ENCODE results near the gene TOGARAM1.

Gene TOGARAM1

DNA sequence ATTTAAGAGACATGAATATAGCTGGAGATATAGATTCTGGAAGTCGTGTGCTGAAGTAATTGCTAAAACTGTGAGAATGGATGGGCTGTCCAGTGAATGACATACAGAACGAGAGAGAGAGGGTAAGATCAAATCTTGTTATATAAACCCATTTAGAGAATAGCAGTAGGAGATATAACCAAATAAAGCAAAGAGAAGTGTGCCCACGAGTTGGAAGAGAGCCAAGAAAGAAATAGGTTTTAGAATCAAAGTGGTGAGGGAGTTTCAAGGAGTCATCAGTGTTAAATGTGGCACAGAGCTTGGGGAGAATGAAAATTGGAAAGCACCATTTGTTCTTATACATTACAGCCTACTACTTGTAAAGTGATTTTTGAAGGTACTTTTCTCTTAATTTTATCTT, 19.2 kb downstream of the TOGARAM1 start:
- Histone ChIP-seq H3K9ac (ENCODE audit: low read depth in 1 of 2, low read length in 2 of 2) (no peak overlapping the region), H3K4me1 (ENCODE audit: control insufficient read depth in 2 of 2, insufficient read depth in 2 of 2, low read length in 2 of 2) (no peaks in the 10 kb centered on the region), H3K27ac (ENCODE audit: low read depth in 2 of 2, low read length in 2 of 2) (no peak overlapping the region), H3K4me3 (ENCODE audit: low read length in 2 of 2) (no peak overlapping the region), H3K27me3 (ENCODE audit: control insufficient read depth in 2 of 2, insufficient read depth in 2 of 2, low read length in 2 of 2) (no peaks in the 10 kb centered on the region), H3K36me3 (ENCODE audit: control insufficient read depth in 2 of 2, insufficient read depth in 2 of 2, low read length in 2 of 2) (no peaks in the 10 kb centered on the region), H3K9me3 (ENCODE audit: control insufficient read depth in 2 of 2, low read length in 2 of 2) (no peaks in the 10 kb centered on the region)

DNA sequence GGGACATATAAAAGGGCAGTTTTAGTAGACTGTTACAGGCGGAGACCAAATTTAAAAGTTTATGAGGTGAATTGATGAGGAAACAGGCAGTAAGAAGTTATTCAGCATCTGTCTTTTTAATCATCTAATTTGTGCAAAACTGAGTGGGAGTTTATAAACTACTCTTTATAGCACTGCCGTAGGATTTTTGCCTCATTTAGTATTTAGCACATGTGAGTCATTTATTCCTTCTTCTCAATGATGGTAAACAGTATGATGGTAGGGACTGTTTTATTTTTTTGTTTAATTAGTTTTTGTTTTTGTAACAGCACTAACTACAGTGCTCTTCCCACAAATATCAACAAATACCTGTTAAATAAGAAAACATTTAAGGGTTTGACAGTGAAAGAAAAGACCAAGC, 20.6 kb downstream of the TOGARAM1 start:
- Histone ChIP-seq H3K4me3 (ENCODE audit: low read length in 2 of 2) (no peak overlapping the region), H3K4me1 (ENCODE audit: control insufficient read depth in 2 of 2, insufficient read depth in 2 of 2, low read length in 2 of 2) (no peaks in the 10 kb centered on the region), H3K36me3 (ENCODE audit: control insufficient read depth in 2 of 2, insufficient read depth in 2 of 2, low read length in 2 of 2) (no peaks in the 10 kb centered on the region), H3K9me3 (ENCODE audit: control insufficient read depth in 2 of 2, low read length in 2 of 2) (no peaks in the 10 kb centered on the region), H3K27me3 (ENCODE audit: control insufficient read depth in 2 of 2, insufficient read depth in 2 of 2, low read length in 2 of 2) (no peaks in the 10 kb centered on the region), H3K27ac (ENCODE audit: low read depth in 2 of 2, low read length in 2 of 2) (no peak overlapping the region), H3K9ac (ENCODE audit: low read depth in 1 of 2, low read length in 2 of 2) (no peak overlapping the region)

DNA sequence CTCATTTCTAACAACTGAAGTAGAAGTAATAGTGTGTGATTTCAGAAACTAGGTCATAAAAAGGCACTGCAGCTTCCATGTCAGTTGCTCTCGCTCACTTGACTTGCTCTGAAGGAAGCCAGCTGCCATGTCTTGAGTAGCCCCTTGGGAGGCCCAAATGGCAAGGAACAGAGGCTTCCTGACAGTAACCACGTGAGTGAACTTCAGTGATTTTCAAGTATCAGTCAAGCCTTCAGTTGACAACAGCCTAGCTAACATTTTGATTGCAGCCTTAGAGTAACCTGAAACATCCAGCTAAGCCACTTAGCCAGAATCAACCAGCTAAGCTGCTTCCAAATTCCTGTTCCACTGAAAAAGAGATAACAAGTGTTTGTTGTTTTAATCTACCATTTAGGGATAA, 26.7 kb downstream of the TOGARAM1 start:
- Histone ChIP-seq H3K4me3 (ENCODE audit: low read length in 2 of 2) (no peak overlapping the region), H3K9ac (ENCODE audit: low read depth in 1 of 2, low read length in 2 of 2) (no peak overlapping the region), H3K9me3 (ENCODE audit: control insufficient read depth in 2 of 2, low read length in 2 of 2) (no peaks in the 10 kb centered on the region), H3K27ac (ENCODE audit: low read depth in 2 of 2, low read length in 2 of 2) (no peak overlapping the region), H3K4me1 (ENCODE audit: control insufficient read depth in 2 of 2, insufficient read depth in 2 of 2, low read length in 2 of 2) (peaks cover 0 to 5% of the 10 kb centered on the region in 2 donors), H3K27me3 (ENCODE audit: control insufficient read depth in 2 of 2, insufficient read depth in 2 of 2, low read length in 2 of 2) (no peaks in the 10 kb centered on the region), H3K36me3 (ENCODE audit: control insufficient read depth in 2 of 2, insufficient read depth in 2 of 2, low read length in 2 of 2) (no peaks in the 10 kb centered on the region)

DNA sequence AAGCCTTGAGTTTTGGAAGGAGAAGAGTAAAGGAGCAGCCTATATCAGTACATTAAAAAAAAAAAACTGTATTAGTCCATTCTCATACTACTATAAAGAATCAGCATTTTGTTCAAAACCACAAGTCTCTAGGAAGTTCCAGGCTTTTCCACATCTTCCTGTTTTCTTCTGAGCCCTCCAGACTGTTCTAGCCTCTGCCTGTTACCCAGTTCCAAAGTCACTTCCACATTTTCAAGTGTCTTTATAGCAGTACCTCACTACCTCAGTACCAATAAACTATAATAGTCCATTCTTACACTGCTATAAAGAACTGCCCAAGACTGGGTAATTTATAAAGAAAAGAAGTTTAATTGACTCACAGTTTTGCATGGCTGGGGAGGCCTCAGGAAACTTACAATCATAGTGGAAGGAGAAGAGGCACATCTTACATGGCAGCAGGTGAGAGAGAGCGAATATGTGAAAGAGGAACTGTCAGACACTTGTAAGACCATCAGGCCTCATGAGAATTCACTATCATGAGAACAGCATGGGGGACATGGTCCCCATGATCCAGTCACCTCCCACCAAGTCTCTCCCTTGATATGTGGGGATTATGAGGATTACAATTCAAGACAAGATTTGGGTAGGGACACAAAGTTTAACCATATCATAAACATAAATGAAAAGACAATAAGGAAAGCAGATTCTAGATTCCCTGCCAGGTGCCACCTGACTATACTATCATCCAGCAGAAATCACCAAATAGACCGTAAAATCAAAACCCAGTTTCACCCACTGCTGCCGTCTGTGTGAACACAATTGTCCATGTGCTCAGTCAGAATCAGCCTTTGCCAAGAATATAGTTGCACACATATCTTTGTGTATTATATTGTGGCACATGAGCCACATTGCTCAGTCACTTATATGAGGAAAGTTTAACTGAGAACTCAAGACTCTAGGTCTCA, 27.8 kb downstream of the TOGARAM1 start:
- no peaks in the 10 kb centered on the region for H3K36me3 ChIP-seq (ENCODE audit: control insufficient read depth in 2 of 2, insufficient read depth in 2 of 2, low read length in 2 of 2)
- no peak overlapping the region for H3K27ac ChIP-seq (ENCODE audit: low read depth in 2 of 2, low read length in 2 of 2)
- peaks cover 0 to 5% of the 10 kb centered on the region in 2 donors for H3K4me1 ChIP-seq (ENCODE audit: control insufficient read depth in 2 of 2, insufficient read depth in 2 of 2, low read length in 2 of 2)
- H3K27me3 ChIP-seq (ENCODE audit: control insufficient read depth in 2 of 2, insufficient read depth in 2 of 2, low read length in 2 of 2): no peaks in the 10 kb centered on the region
- no peak overlapping the region for H3K4me3 ChIP-seq (ENCODE audit: low read length in 2 of 2)
- H3K9me3 ChIP-seq (ENCODE audit: control insufficient read depth in 2 of 2, low read length in 2 of 2): no peaks in the 10 kb centered on the region
- H3K9ac ChIP-seq (ENCODE audit: low read depth in 1 of 2, low read length in 2 of 2): no peak overlapping the region

DNA sequence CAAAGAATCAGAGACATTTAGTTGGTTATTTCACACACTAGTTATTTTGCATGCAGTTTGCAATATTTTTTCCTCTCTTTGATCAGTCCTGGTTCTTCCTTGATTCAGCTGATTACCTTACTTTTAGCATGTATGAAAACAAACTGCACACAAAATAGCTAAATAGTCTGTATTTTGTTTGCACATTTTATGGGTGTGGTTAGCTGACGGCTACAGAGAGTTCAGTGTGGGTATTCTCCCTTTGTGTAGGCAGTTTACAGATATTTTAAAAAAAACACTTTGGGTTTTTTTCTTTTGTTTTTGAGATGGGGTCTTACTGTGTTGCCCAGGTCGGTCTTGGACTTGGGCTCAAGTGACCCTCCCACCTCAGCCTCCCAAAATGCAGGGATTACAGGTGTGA, 28.5 kb downstream of the TOGARAM1 start:
- no peak overlapping the region for H3K27ac ChIP-seq (ENCODE audit: low read depth in 2 of 2, low read length in 2 of 2)
- H3K9ac ChIP-seq (ENCODE audit: low read depth in 1 of 2, low read length in 2 of 2): no peak overlapping the region
- H3K36me3 ChIP-seq (ENCODE audit: control insufficient read depth in 2 of 2, insufficient read depth in 2 of 2, low read length in 2 of 2): no peaks in the 10 kb centered on the region
- no peak overlapping the region for H3K4me3 ChIP-seq (ENCODE audit: low read length in 2 of 2)
- no peaks in the 10 kb centered on the region for H3K27me3 ChIP-seq (ENCODE audit: control insufficient read depth in 2 of 2, insufficient read depth in 2 of 2, low read length in 2 of 2)
- H3K9me3 ChIP-seq (ENCODE audit: control insufficient read depth in 2 of 2, low read length in 2 of 2): no peaks in the 10 kb centered on the region
- peaks cover 0 to 5% of the 10 kb centered on the region in 2 donors for H3K4me1 ChIP-seq (ENCODE audit: control insufficient read depth in 2 of 2, insufficient read depth in 2 of 2, low read length in 2 of 2)

DNA sequence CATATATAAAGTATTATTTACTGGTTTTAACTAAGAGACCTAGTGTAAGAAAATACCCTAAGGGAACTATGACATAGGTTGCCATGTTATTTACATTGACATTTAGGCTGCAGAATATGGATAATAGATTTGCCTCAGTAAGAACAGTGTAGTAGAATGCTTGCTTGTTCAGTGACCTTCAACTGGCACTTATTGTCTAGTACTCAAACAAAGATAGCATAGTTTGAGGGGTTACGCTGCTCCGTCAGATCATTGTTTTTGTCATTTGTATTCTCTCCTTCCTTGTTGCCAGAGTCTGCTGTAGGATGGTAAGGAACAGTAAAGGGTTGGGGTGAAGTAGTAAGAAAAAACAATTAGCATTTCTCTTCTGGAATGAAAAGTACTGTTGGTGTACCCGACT, 33.2 kb downstream of the TOGARAM1 start:
- Histone ChIP-seq H3K36me3 (ENCODE audit: control insufficient read depth in 2 of 2, insufficient read depth in 2 of 2, low read length in 2 of 2) (peaks cover 3 to 5% of the 10 kb centered on the region in 2 donors), H3K9me3 (ENCODE audit: control insufficient read depth in 2 of 2, low read length in 2 of 2) (no peaks in the 10 kb centered on the region), H3K27me3 (ENCODE audit: control insufficient read depth in 2 of 2, insufficient read depth in 2 of 2, low read length in 2 of 2) (no peaks in the 10 kb centered on the region), H3K4me3 (ENCODE audit: low read length in 2 of 2) (no peak overlapping the region), H3K9ac (ENCODE audit: low read depth in 1 of 2, low read length in 2 of 2) (no peak overlapping the region), H3K4me1 (ENCODE audit: control insufficient read depth in 2 of 2, insufficient read depth in 2 of 2, low read length in 2 of 2) (peaks cover 0 to 5% of the 10 kb centered on the region in 2 donors), H3K27ac (ENCODE audit: low read depth in 2 of 2, low read length in 2 of 2) (no peak overlapping the region)

DNA sequence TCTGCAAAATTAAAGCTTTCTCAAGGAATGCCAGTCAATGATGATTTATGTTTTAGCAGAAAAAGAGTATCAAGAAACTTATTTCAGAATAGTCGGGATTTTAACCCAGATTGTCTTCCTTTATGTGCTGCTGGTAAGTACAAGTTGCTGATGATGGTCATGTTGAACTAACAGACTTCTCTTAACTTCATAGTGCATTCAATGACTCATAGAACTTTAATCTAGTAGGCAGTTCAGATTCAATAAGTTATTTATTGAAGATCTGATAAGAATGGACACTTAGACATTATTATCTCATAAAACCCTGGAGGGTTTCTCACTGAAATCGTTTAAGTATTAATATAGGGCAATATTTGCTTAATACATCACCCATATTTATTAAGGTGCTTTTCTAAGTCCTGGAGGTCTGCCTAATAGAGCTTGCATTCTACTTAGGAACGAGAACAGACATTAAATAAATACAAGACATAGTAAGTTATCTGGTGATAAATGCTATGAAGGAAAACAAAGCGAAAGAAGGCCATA, 33.8 kb downstream of the TOGARAM1 start:
- Histone ChIP-seq H3K27me3 (ENCODE audit: control insufficient read depth in 2 of 2, insufficient read depth in 2 of 2, low read length in 2 of 2) (no peaks in the 10 kb centered on the region), H3K9me3 (ENCODE audit: control insufficient read depth in 2 of 2, low read length in 2 of 2) (no peaks in the 10 kb centered on the region), H3K4me1 (ENCODE audit: control insufficient read depth in 2 of 2, insufficient read depth in 2 of 2, low read length in 2 of 2) (peaks cover 0 to 1% of the 10 kb centered on the region in 2 donors), H3K9ac (ENCODE audit: low read depth in 1 of 2, low read length in 2 of 2) (no peak overlapping the region), H3K36me3 (ENCODE audit: control insufficient read depth in 2 of 2, insufficient read depth in 2 of 2, low read length in 2 of 2) (peaks cover 3 to 5% of the 10 kb centered on the region in 2 donors), H3K27ac (ENCODE audit: low read depth in 2 of 2, low read length in 2 of 2) (no peak overlapping the region), H3K4me3 (ENCODE audit: low read length in 2 of 2) (no peak overlapping the region)

DNA sequence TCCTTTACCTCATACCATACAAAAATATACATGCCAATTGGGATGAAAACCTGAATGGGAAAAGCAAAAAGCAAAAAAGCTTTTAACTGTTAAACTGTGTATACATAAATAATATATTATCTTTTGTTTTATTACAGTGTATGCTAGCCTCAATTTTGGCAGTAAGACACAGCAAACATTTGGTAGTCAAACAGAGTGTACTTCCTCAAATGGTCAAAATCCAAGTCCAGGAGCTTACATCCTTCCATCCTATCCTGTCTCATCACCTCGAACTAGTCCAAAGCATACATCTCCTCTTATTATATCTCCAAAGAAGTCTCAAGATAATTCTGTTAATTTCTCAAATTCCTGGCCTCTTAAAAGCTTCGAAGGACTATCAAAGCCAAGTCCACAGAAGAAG, 41.9 kb downstream of the TOGARAM1 start:
- no peaks in the 10 kb centered on the region for H3K9me3 ChIP-seq (ENCODE audit: control insufficient read depth in 2 of 2, low read length in 2 of 2)
- peaks cover 3 to 9% of the 10 kb centered on the region in 2 donors for H3K36me3 ChIP-seq (ENCODE audit: control insufficient read depth in 2 of 2, insufficient read depth in 2 of 2, low read length in 2 of 2)
- H3K9ac ChIP-seq (ENCODE audit: low read depth in 1 of 2, low read length in 2 of 2): no peak overlapping the region

DNA sequence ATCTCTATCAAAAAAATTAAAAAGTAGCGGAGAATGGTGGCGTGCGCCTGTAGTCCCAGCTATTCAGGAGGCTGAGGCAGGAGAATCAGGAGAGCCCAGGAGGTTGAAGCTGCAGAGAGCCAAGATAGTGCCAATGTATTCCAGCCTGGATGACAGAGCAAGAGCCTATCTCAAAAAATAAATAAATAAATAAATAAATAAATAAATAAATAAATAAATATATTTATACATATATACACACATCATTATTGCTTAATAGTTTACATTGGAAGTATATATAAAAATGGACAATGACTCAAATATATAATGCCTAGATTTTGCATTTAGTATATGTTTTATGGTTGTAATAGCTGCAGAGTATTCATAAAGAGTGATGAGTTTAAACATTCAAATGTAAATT, 53.1 kb downstream of the TOGARAM1 start:
- Histone ChIP-seq H3K27me3 (ENCODE audit: control insufficient read depth in 2 of 2, insufficient read depth in 2 of 2, low read length in 2 of 2) (no peaks in the 10 kb centered on the region), H3K9ac (ENCODE audit: low read depth in 1 of 2, low read length in 2 of 2) (no peak overlapping the region), H3K4me1 (ENCODE audit: control insufficient read depth in 2 of 2, insufficient read depth in 2 of 2, low read length in 2 of 2) (no peaks in the 10 kb centered on the region), H3K36me3 (ENCODE audit: control insufficient read depth in 2 of 2, insufficient read depth in 2 of 2, low read length in 2 of 2) (peaks cover 9 to 10% of the 10 kb centered on the region in 2 donors), H3K4me3 (ENCODE audit: low read length in 2 of 2) (no peak overlapping the region), H3K9me3 (ENCODE audit: control insufficient read depth in 2 of 2, low read length in 2 of 2) (no peaks in the 10 kb centered on the region), H3K27ac (ENCODE audit: low read depth in 2 of 2, low read length in 2 of 2) (no peak overlapping the region)

More for the DNA sequence above, 41.9 kb downstream of the TOGARAM1 start:
- H3K4me1 ChIP-seq (ENCODE audit: control insufficient read depth in 2 of 2, insufficient read depth in 2 of 2, low read length in 2 of 2): no peaks in the 10 kb centered on the region
- no peak overlapping the region for H3K27ac ChIP-seq (ENCODE audit: low read depth in 2 of 2, low read length in 2 of 2)
- no peak overlapping the region for H3K4me3 ChIP-seq (ENCODE audit: low read length in 2 of 2)
- no peaks in the 10 kb centered on the region for H3K27me3 ChIP-seq (ENCODE audit: control insufficient read depth in 2 of 2, insufficient read depth in 2 of 2, low read length in 2 of 2)

DNA sequence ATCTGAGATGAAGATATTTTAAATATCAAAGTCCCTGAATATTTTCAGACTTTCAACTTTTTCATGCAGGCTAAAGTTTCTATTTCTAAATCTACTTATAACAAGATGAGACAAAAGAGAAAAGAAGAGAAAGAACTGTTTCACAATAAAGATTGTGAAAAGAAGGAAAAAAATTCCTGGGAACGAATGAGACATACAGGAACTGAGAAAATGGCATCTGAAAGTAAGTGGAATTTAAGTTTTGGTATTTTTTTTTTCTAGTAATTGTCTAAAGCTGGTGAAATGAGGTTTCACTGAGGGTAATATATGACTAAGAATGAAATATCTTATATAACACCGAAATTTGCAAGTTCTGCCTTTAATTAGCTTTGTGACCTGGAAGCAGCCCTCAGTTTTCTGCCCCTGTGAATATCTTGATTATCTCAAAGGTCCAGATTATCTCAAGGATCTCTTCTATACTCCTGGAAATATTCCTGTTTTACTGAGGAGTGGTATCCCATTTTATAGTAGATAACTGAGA, 66.2 kb downstream of the TOGARAM1 start:
- peaks cover 7 to 12% of the 10 kb centered on the region in 2 donors for H3K36me3 ChIP-seq (ENCODE audit: control insufficient read depth in 2 of 2, insufficient read depth in 2 of 2, low read length in 2 of 2)

More for the DNA sequence above, 66.2 kb downstream of the TOGARAM1 start:
- Histone ChIP-seq H3K27ac (ENCODE audit: low read depth in 2 of 2, low read length in 2 of 2) (no peak overlapping the region), H3K4me3 (ENCODE audit: low read length in 2 of 2) (no peak overlapping the region), H3K4me1 (ENCODE audit: control insufficient read depth in 2 of 2, insufficient read depth in 2 of 2, low read length in 2 of 2) (no peaks in the 10 kb centered on the region), H3K9me3 (ENCODE audit: control insufficient read depth in 2 of 2, low read length in 2 of 2) (no peaks in the 10 kb centered on the region), H3K9ac (ENCODE audit: low read depth in 1 of 2, low read length in 2 of 2) (no peak overlapping the region), H3K27me3 (ENCODE audit: control insufficient read depth in 2 of 2, insufficient read depth in 2 of 2, low read length in 2 of 2) (no peaks in the 10 kb centered on the region)
